Suprapubic skin (tissue), 4 donors: Measurements from ENCODE around the gene EYS.

Source experiments
- CTCF ChIP-seq, 2 donors: fragments of 200-600 bp in 1 of 2; fragments of 450-650 bp in 1 of 2; sonication (generic) in 1 of 2; IDR thresholded peaks; one replicate each; pipeline ENCODE4 v1.5.1; 2016 to 2019; ENCODE audit warnings: antibody characterized with exemption in 2 of 2, mild to moderate bottlenecking in 1 of 2, moderate library complexity in 1 of 2
- EP300 ChIP-seq: sonication (generic); formaldehyde crosslinking; IDR thresholded peaks from one replicate; pipeline ENCODE4 v1.6.1; 2017; ENCODE audit warnings: antibody characterized with exemption
- POLR2A ChIP-seq, 2 donors: fragments of 450-650 bp; IDR thresholded peaks; one replicate each; pipeline ENCODE4 v1.6.1; 2017; ENCODE audit warnings: antibody characterized with exemption in 2 of 2, mild to moderate bottlenecking in 2 of 2, moderate library complexity in 2 of 2
- POLR2AphosphoS5 ChIP-seq, 3 donors: sonication (generic); formaldehyde crosslinking; IDR thresholded peaks; one replicate each; pipeline ENCODE4 v1.6.1; 2017; ENCODE audit warnings: antibody characterized with exemption in 3 of 3

GRCh38 chr6:63760199-63760598 is 1946.8 kb downstream of the EYS start:
- TF ChIP-seq CTCF (IDR thresholded peaks at IDR 0.05) (no peak), POLR2A (IDR thresholded peaks at IDR 0.05) (no peak), POLR2AphosphoS5 (IDR thresholded peaks at IDR 0.05) (no peak), EP300 (no peak)
